Measurements from ENCODE around the gene SLC7A14.

- TF ChIP-seq CTCF (conservative IDR thresholded peaks at IDR 0.05; ENCODE audit: low read length) = no peak
- no peak for TF ChIP-seq EZH2phosphoT487 (IDR thresholded peaks at IDR 0.05; ENCODE audit: borderline replicate concordance, low read depth, low read length)
Observed at GRCh38 chr3:170442947-170443346, 142.9 kb downstream of the SLC7A14 start.
